Natural killer cell (primary cell): Measurements from ENCODE around the gene TCTN1. TPM values are rescaled to one million over a fixed set of nuclear protein-coding genes. Genes with fewer than 3 reads are reported as not detected.
"Not testable (repeated sequence)": the region's sequence is repeated elsewhere in the genome, so short reads cannot be mapped to it uniquely, and the experiment has no call there.

Source experiments
- ATAC-seq, 3 donors: fragments of 150-1000 bp in 2 of 3; fragments of 200-7000 bp in 1 of 3; cut with Tn5 transposase; 1 replicate in 1 of 3; 2 replicates in 2 of 3; pipeline ENCODE4 v1.10.0; 2021; ENCODE audit warnings: mild to moderate bottlenecking in 2 of 3, moderate library complexity in 2 of 3
- DNase-seq, 2 donors: peaks; one replicate each; pipeline versions ENCODE4 v3.0.0 to v3.0.0-alpha.2; 2013 to 2021; ENCODE audit warnings: mixed read lengths in 1 of 2
- H3K27ac ChIP-seq: one replicate; pipeline ENCODE4 v1.5.1; 2013; ENCODE audit warnings: mild to moderate bottlenecking, low read length
- H3K27me3 ChIP-seq: one replicate; pipeline ENCODE4 v1.6.1; 2013; ENCODE audit warnings: low read length; ENCODE audit not compliant: control insufficient read depth, insufficient read depth
- H3K36me3 ChIP-seq: one replicate; pipeline ENCODE4 v1.6.1; 2013; ENCODE audit warnings: low read length; ENCODE audit not compliant: control insufficient read depth, insufficient read depth
- H3K4me1 ChIP-seq: one replicate; pipeline ENCODE4 v1.6.1; 2013; ENCODE audit warnings: low read length; ENCODE audit not compliant: control insufficient read depth, insufficient read depth
- H3K4me3 ChIP-seq: one replicate; pipeline ENCODE4 v1.5.1; 2013; ENCODE audit warnings: low read length
- H3K9me3 ChIP-seq: one replicate; pipeline ENCODE4 v1.6.1; 2013; ENCODE audit warnings: low read length; ENCODE audit not compliant: control insufficient read depth, insufficient read depth
- H3K27ac Mint-ChIP-seq, 2 donors: one replicate each; pipeline ENCODE4 v1.8.0; 2022; ENCODE audit warnings: mild to moderate bottlenecking in 2 of 2, mixed read lengths in 2 of 2, moderate library complexity in 1 of 2
- H3K27me3 Mint-ChIP-seq, 2 donors: one replicate each; pipeline ENCODE4 v1.8.0; 2022; ENCODE audit warnings: low read depth in 2 of 2, mixed read lengths in 2 of 2
- H3K36me3 Mint-ChIP-seq: one replicate; pipeline ENCODE4 v1.8.0; 2022; ENCODE audit warnings: mixed read lengths
- H3K4me1 Mint-ChIP-seq, 2 donors: one replicate each; pipeline ENCODE4 v1.8.0; 2022; ENCODE audit warnings: mixed read lengths in 2 of 2
- H3K4me3 Mint-ChIP-seq: one replicate; pipeline ENCODE4 v1.8.0; 2022; ENCODE audit warnings: mild to moderate bottlenecking, moderate library complexity, mixed read lengths
- H3K9me3 Mint-ChIP-seq, 2 donors: one replicate each; pipeline ENCODE4 v1.8.0; 2022; ENCODE audit warnings: mixed read lengths in 2 of 2
- WGBS: methylation state at CpG from one replicate; pipeline ENCODE4 v1.1.7; 2013; ENCODE audit warnings: missing lambda C conversion rate; ENCODE audit not compliant: insufficient coverage; 5-methylcytosine and 5-hydroxymethylcytosine counted together
- intact Hi-C: fragments of 100-400 bp; cut with micrococcal nuclease; formaldehyde crosslinking; loops from one replicate; pipeline ENCODE4 v1.14.2; 2022
- total RNA-seq, 4 donors: library from RNA; stranded (reverse); fragments of 120-200 nt in 1 of 4; gene quantifications; one replicate each; pipeline versions ENCODE4 v1.2.3 to v1.2.4, GENCODE V29; 2013 to 2022
- TF ChIP-seq, protein P1 (sequence below): fragments of 200-600 bp; IDR thresholded peaks from one replicate; pipeline ENCODE4 v1.8.0; 2022; ENCODE audit warnings: antibody characterized with exemption

The TCTN1 gene
- total RNA-seq, 3 donors from 2014 or later (not counting 1 experiment from before 2014, with no cell fraction given), result 4.3 to 6.6 (median 5.2) TPM

DNA sequence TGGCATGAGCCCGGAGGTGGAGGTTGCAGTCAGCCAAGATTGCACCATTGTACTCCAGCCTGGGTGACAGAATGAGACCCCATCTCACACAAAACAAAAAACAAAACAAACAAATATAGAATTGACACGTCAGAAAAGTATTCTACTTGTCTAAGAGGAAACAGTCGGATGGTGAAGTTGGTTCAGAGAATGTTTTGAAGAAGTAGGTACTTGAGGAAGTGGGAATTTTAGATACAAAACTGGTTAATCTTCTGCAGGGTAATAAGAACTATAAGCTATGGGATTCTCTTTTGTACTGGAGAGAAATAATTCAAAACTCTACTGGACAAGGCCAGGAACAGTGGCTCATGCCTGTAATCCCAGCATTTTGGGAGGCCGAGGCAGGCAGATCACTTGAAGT, 14.6 kb upstream of the TCTN1 start:
- Mint-ChIP-seq H3K36me3 (no peaks in the 10 kb centered on the region), H3K9me3 (no peaks in the 10 kb centered on the region), H3K4me1 (peaks cover 5 to 6% of the 10 kb centered on the region in 2 donors), H3K27ac (no peak overlapping the region), H3K4me3 (no peak overlapping the region), H3K27me3 (no peaks in the 10 kb centered on the region)
- no peak for DNase-seq
- Histone ChIP-seq H3K36me3 (no peaks in the 10 kb centered on the region), H3K9me3 (no peaks in the 10 kb centered on the region), H3K27ac (no peak overlapping the region), H3K27me3 (no peaks in the 10 kb centered on the region), H3K4me1 (peaks cover 7% of the 10 kb centered on the region), H3K4me3 (no peak overlapping the region)
- WGBS, result 92% methylated on average over 2 of the region's 4 CpGs
- intact Hi-C loops, result no loop called here
- TF ChIP-seq, protein P1, sequence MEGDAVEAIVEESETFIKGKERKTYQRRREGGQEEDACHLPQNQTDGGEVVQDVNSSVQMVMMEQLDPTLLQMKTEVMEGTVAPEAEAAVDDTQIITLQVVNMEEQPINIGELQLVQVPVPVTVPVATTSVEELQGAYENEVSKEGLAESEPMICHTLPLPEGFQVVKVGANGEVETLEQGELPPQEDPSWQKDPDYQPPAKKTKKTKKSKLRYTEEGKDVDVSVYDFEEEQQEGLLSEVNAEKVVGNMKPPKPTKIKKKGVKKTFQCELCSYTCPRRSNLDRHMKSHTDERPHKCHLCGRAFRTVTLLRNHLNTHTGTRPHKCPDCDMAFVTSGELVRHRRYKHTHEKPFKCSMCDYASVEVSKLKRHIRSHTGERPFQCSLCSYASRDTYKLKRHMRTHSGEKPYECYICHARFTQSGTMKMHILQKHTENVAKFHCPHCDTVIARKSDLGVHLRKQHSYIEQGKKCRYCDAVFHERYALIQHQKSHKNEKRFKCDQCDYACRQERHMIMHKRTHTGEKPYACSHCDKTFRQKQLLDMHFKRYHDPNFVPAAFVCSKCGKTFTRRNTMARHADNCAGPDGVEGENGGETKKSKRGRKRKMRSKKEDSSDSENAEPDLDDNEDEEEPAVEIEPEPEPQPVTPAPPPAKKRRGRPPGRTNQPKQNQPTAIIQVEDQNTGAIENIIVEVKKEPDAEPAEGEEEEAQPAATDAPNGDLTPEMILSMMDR, result no peak
- no peak for ATAC-seq

DNA sequence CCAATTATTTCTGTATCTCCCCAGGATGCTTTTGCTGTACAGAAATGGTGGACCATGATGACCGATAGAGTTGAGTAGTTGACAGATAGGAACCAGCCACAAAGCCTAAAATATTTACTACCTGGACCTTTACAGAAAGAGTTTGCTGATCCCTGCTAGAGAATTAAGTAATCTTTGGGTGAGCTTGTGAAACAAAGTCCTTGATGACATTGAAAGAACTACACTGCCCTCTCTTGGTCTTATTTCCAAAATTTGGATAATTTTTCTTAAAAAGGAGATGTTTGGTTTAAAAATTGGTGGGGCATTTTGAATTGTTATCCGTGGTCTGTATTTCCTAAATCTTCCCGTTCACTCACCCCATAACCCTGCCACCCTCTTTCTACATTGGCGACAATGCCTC, 13.7 kb upstream of the TCTN1 start:
- H3K27me3 Mint-ChIP-seq, result no peaks in the 10 kb centered on the region
- no CpG with 5 or more reads among the region's 4 CpGs for WGBS
- Histone ChIP-seq H3K9me3 (no peaks in the 10 kb centered on the region), H3K36me3 (no peaks in the 10 kb centered on the region), H3K4me3 (no peak overlapping the region), H3K27me3 (no peaks in the 10 kb centered on the region), H3K4me1 (peaks cover 11% of the 10 kb centered on the region), H3K27ac (no peak overlapping the region)
- no peak overlapping the region for H3K4me3 Mint-ChIP-seq
- ATAC-seq (peak in 2 of 3 donors; percentile 44 to 45), DNase-seq (peak in 1 of 2 donors; percentile 74)
- TF ChIP-seq, protein P1, result peak; percentile 55
- peaks cover 5 to 6% of the 10 kb centered on the region in 2 donors for H3K4me1 Mint-ChIP-seq
- peak overlapping the region in 1 of 2 donors; percentile 51 for H3K27ac Mint-ChIP-seq
- H3K9me3 Mint-ChIP-seq, result no peaks in the 10 kb centered on the region
- H3K36me3 Mint-ChIP-seq, result no peaks in the 10 kb centered on the region
- intact Hi-C loops, result loop anchor here (1.0 to 5.0 kb wide), 2 partner anchors 97 to 131 kb away; no protein-coding TSS in a partner anchor

DNA sequence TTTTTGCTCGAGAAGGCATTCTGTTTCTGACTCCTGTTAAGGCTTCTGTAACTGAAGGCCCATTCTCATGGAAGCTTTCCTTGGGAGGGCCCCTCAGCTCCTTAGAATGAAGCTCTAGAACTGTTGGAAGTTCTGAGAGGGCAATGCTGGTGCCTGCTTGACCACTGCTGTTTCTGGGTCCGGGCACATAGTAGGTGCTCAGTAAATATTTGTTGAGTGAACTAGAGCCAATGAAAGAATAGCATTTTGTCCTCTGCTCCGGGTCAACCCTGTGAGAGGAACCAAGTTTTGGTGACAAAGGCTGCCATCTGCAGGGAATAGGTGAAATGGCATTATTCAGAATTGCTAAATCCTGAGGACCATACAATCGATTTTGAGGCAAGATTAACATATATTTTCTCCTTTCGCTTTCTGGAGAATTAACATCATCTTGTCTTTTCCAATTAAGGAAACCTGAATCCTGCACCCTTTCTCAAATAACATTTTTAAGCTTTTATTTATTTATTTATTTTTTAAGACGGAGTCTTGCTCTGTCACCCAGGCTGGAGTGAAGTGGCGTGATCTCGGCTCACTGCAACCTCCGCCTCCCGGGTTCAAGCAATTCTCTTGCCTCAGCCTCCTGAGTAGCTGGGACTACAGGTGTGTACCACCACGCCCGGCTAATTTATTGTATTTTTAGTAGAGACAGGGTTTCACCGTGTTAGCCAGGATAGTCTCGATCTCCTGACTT, 11.7 kb upstream of the TCTN1 start:
- H3K36me3 Mint-ChIP-seq, H3K9me3 ChIP-seq, H3K4me3 Mint-ChIP-seq, H3K27ac ChIP-seq, H3K27ac Mint-ChIP-seq, H3K4me3 ChIP-seq, H3K9me3 Mint-ChIP-seq, H3K36me3 ChIP-seq, H3K27me3 ChIP-seq, H3K27me3 Mint-ChIP-seq: not testable (repeated sequence)
- TF ChIP-seq, protein P1, result peak; percentile 78
- H3K4me1 Mint-ChIP-seq, result peaks cover 6 to 11% of the 10 kb centered on the region in 2 donors
- WGBS, result 66% methylated on average over 14 of the region's 14 CpGs
- peak in 1 of 2 donors; percentile 80 for DNase-seq
- peaks cover 21% of the 10 kb centered on the region for H3K4me1 ChIP-seq
- intact Hi-C loops, result loop anchor here (1.0 to 5.0 kb wide), 5 partner anchors 50 to 501 kb away; partner anchors contain the start of gene ARPC3
- ATAC-seq, result peak; percentile 80 to 82 (median 81)
